H4 (cell line): ENCODE data around the gene CACNB1. TPM values are rescaled to one million over a fixed set of nuclear protein-coding genes. Genes with fewer than 3 reads are reported as not detected.
A peak's percentile ranks its signal among the peaks of the same experiment; 100 is the strongest.

Experiments
- DNase-seq: peaks from one replicate; pipeline ENCODE4 v3.0.0-alpha.2; 2015; ENCODE audit warnings: low spot score
- total RNA-seq: library from RNA; depleted of rRNA; stranded (reverse); fragments of >200 nt; shearing (Covaris generic); gene quantifications from 2 replicates; pipeline ENCODE4 v1.2.3, GENCODE V29; 2014

The CACNB1 gene
- total RNA-seq, 1 experiment from 2014 or later, result 3.9 TPM

DNA sequence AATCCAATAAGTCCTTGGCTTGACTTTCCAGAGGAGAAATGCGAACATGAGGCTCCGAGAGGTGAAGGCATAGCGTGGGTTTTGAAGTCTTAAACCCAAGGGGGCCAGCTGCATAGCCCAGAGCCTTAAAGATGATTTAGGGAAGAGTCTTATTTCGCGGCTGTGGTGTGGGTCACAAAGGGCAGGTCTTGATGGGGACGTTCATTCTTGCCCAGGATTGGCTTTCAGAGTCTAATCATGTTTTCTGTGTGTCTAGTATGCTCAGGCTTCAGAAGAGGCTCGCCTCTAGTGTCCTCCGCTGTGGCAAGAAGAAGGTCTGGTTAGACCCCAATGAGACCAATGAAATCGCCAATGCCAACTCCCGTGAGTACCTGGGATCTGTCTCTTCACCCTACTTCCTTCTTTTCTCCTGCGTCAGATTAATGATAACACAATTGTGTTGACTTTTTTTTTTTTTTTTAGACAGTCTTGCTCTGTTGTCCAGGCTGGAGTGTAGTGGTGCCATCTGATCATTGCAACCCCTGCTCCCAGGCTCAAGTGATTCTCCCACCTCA lies 3.6 kb upstream of the CACNB1 start:
- DNase-seq, result no peak

DNA sequence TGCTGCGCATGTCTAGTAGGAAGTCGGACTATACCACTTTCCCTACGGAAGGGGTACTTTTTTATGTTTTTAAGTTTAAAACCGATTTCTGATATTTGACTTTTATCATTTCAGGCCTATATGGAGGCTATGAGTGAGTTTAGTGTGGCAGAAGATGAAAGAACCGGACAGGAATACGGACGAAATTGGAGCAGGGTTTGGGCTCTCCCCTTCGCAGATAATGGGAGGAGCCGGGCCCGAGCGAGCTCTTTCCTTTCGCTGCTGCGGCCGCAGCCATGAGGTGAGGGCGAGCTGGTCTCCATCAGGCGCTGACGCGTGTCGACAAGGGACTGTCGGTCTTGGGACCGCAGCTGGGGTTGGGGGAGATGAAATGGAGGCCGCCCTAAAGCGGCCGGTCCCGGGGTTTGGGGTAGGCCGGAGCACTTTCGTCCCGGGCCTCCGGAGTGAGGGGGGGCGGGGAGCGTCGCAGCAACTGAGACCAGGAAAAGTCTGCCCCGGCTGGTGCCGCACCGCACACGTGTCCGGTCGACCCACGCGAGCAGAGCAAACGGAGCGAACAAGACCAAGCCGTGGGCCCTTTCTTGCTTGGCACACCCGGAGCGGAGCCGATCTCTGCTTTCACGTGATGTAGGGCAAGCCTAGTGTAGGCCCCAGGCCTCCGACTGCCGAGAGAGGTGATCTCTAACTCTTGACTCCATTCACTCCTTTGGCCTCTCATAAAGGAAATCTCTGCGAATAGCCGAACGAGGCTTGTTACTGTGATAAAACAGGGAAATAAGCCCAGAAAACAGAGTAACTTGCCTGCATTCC lies 2.8 kb upstream of the CACNB1 start, which contains the start of gene RPL19:
TSS of gene RPL19 (plus strand) at position 214 of the 810 bp plus-strand sequence. CDS start at position 276, 62 bp downstream.
- DNase-seq, result peak; percentile 51

GRCh38 chr17:39199820-39200069 lies 2.3 kb upstream of the CACNB1 start:
- DNase-seq, result peak; percentile 93

- DNase-seq, result no peak
Observed at GRCh38 chr17:39198186-39198566, 707 bp upstream of the CACNB1 start.

DNA sequence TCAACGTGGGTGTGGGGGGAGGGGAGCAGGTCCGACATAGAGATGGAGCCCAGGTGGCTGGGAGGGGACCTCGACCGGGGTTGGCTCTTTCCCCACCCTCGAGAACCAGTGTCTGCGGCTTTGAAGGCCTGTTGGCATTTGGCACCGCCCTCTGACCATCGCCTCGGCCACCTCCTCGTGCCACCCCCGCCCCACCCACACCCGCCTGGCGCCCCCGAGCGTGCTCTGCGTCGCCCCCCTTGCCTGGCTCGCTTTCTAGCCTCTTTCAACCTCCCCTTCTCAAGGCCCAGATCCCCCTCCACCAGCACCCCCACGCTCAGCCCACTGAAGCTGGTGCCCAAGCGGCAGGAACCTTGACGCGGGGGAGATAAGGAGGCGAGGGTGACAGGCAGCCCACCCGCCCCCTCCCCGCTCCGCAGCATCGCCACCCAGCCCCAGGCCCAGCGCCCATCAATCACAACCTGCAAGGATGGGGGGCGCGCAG lies 619 bp downstream of the CACNB1 start:
- DNase-seq, result peak; percentile 43

GRCh38 chr17:39196241-39196807 lies 1.1 kb downstream of the CACNB1 start:
- DNase-seq, result no peak

- no peak for DNase-seq
Observed at GRCh38 chr17:39195568-39196160, 1.8 kb downstream of the CACNB1 start.

DNA sequence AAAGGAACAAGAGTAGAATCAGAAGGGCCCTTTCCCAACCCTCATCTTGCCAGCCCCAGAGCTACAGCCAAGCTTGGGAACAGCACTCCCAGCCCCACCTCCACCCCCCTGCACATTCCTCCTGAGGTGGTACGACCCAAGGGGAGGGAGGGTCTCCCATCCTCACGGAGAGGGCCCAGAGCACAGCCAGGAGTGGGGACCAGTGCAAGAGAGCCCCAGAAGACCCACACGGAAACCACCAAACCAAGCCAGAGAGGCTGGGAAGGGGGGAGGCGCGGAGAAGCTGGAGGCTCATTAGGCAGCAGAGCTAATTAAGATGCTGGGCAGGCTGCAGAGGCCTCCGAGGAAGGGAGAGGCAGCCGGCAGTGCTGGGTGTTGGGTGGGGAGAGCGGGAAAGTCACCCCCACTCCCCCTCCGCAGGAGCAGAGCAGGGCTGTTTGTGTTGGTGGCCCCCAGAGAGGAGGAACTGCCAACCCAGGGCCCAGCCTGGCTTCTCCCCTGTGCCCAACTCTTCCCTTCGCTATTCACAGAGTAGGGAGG lies 2.4 kb downstream of the CACNB1 start:
- no peak for DNase-seq

- DNase-seq, result no peak
Observed at GRCh38 chr17:39194089-39194984, 3.1 kb downstream of the CACNB1 start.

- DNase-seq, result no peak
Observed at GRCh38 chr17:39193346-39193745, 4.1 kb downstream of the CACNB1 start.

DNA sequence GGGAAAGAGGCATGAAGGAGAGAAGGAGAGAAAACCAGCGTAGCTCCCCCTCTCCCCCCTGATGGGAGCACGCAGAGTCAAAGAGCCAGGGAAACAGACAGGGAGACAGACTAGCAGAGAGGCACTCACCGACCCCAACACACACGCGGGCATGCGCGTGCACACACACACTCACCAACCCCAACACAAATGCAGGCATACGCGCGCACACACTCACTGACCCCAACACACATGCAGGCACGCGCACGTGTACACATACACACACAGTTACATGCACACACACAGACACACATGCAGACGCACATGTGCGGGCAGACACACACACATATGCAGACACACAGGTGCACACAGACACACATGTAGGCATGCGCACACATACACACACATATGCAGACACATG lies 4.6 kb downstream of the CACNB1 start:
- no peak for DNase-seq

DNA sequence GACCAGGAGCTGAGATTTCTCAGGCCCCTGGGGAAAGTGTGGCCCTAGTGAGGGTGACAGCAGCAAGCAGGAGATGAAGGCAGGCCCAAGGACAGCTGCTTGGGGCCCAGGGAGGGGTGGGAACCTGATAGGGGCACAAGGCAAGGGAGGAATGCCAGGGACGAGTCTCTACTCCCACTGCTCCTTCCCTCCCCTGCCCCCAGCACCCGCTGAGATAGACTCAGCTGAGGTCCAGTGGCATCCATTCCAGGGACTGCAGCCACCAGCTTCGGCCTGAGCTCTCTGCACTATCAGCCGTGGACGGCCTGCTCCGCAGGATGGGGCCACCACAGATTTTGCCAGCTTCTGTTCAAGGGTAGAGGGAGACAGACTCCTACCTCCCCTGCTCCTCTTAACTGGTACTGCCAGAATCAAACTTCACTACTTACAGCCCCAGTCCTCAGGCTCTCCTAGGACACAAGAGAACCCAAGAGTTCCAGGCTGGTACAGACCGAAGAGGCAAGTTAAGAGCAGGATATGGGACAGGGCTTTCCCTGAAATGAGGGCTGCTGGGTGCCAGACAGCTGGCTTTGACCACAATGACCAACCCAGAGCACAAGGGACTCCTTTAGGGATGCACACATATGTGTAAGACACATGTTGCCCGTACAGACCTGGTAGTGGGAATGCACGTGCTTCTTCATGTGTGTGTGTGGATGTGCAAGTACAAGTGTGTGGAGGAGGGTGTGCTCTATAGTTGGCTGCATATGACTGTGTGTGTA lies 5.5 kb downstream of the CACNB1 start:
- no peak for DNase-seq

DNA sequence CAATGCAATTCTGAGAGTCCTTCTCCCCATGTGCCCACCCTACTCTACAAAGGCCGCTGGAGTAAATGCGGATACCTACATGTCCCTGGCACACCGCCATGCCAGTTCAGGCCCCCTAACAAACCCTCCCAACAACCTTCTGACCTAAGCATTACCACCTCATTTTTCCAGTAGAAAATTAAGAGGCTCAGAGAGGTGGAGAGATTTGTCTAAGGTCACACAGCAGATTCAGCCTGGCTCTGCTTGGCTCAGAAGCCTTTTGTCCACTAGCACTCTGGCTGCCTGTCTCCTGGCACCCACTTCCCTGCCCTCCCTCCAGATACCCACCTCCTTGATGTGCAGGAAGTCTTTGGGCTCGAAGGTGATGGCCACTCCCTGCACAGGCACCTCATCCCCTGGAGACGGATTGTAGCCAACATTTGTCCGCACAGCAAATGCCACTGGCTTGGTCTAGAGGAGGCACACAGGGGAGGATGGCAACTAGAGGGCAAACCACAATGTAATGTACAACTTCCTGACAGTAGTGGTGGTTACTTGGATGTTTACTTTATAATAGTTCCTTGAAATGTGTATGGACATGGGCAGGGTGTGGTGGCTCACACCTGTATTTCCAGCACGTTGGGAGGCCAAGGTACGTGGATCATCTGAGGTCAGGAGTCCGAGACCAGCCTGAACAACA lies 10.2 kb downstream of the CACNB1 start:
- no peak for DNase-seq

DNA sequence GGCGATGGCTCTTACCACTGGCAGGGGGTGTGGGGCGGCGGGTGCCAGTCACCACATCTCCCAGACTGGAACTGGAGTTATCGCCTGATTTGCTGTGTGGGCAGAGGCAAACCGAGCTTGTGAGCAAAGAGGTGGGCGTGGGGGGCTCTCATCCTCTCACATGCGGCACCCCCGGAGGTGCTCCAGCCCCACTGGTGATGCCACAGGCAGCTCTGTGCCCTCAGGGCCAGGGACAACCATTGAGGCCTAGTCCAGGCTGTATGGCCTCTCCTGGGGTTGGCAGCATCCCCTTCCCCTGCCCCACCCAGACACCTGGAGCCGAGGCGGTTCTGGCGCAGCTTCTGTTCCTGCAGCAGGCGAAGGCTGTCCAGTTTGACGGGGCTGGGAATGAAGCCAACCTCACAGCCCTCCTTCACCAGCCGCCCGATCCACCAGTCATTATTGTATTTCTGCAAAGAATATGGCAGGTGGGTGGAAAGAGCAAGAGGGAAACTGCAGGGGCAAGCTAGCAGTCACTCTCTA lies 10.9 kb downstream of the CACNB1 start:
- no peak for DNase-seq

- DNase-seq, result no peak
Observed at GRCh38 chr17:39183720-39184119, 13.7 kb downstream of the CACNB1 start.

GRCh38 chr17:39183045-39183444 lies 14.4 kb downstream of the CACNB1 start:
- no peak for DNase-seq

- no peak for DNase-seq
Observed at GRCh38 chr17:39181303-39181702, 16.2 kb downstream of the CACNB1 start.

DNA sequence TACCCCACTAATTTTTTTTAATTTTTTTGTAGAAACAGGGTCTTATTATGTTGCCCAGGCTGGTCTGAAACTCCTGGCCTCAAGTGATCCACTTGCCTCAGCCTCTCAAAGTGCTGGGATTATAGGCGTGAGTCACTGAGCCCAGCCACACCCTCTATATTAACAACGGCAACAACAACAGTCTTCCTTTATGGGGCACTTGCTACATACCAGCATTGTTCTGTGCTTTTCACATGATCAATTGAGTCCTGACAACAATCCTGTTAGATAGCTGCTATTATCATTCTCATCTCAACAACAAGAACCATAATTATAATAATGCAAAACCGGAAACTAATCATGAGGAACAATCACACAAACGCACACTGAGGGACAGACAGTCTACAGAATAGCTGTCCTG lies 18.9 kb downstream of the CACNB1 start:
- no peak for DNase-seq

DNA sequence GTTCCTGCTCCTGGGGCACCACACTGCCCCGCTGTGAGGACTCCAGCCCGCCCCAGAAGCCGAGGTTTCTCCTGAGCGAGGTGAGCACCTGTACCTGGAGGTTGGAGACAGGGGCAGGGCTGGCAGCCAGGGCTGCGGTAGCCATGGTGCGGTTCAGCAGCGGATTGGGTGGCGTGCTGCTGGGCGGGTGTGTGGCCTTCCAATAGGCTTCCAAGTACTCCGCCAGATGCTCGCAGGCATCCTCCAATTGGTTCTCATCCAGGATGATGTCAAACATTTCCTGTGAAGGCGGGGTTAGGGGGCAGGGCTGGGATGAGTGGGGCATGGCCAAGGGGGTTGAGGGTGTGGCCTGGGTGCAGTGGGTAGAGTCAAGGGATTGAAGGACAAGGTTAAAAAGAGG lies 20.2 kb downstream of the CACNB1 start:
- no peak for DNase-seq

GRCh38 chr17:39175695-39176093 lies 21.8 kb downstream of the CACNB1 start:
- no peak for DNase-seq
